Measurements from ENCODE around the gene CUEDC2.

CUEDC2 gene

GRCh38 chr10:102398172-102399020, 34.0 kb downstream of the CUEDC2 start:
- TF ChIP-seq, protein P1, sequence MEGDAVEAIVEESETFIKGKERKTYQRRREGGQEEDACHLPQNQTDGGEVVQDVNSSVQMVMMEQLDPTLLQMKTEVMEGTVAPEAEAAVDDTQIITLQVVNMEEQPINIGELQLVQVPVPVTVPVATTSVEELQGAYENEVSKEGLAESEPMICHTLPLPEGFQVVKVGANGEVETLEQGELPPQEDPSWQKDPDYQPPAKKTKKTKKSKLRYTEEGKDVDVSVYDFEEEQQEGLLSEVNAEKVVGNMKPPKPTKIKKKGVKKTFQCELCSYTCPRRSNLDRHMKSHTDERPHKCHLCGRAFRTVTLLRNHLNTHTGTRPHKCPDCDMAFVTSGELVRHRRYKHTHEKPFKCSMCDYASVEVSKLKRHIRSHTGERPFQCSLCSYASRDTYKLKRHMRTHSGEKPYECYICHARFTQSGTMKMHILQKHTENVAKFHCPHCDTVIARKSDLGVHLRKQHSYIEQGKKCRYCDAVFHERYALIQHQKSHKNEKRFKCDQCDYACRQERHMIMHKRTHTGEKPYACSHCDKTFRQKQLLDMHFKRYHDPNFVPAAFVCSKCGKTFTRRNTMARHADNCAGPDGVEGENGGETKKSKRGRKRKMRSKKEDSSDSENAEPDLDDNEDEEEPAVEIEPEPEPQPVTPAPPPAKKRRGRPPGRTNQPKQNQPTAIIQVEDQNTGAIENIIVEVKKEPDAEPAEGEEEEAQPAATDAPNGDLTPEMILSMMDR (IDR thresholded peaks at IDR 0.05): no peak
- peaks cover 8% of the 10 kb centered on the region for H3K4me1 ChIP-seq
- H3K9me3 ChIP-seq (ENCODE audit: control insufficient read depth, low read length): no peaks in the 10 kb centered on the region
- no peak overlapping the region for H3K27ac ChIP-seq
- no peak overlapping the region for H2AFZ ChIP-seq
- no peak overlapping the region for H3K4me3 ChIP-seq (ENCODE audit: low read depth, low read length)
- no peak overlapping the region for H3K9ac ChIP-seq
- H3K27me3 ChIP-seq (ENCODE audit: control insufficient read depth, insufficient read depth, low read length): no peaks in the 10 kb centered on the region
- no peaks in the 10 kb centered on the region for H3K36me3 ChIP-seq (ENCODE audit: control insufficient read depth, insufficient read depth, low read length)
- H3K79me2 ChIP-seq: no peaks in the 10 kb centered on the region
- no peak overlapping the region for H3K4me2 ChIP-seq (ENCODE audit: low read length)

GRCh38 chr10:102397222-102398171, 34.9 kb downstream of the CUEDC2 start:
- H3K9me3 ChIP-seq (ENCODE audit: control insufficient read depth, low read length): no peaks in the 10 kb centered on the region
- H3K4me1 ChIP-seq: peaks cover 8% of the 10 kb centered on the region
- no peaks in the 10 kb centered on the region for H3K36me3 ChIP-seq (ENCODE audit: control insufficient read depth, insufficient read depth, low read length)
- TF ChIP-seq, protein P1 (IDR thresholded peaks at IDR 0.05): no peak
- no peak overlapping the region for H3K4me3 ChIP-seq (ENCODE audit: low read depth, low read length)
- H3K27me3 ChIP-seq (ENCODE audit: control insufficient read depth, insufficient read depth, low read length): no peaks in the 10 kb centered on the region
- no peaks in the 10 kb centered on the region for H3K79me2 ChIP-seq
- no peak overlapping the region for H3K27ac ChIP-seq
- H2AFZ ChIP-seq: no peak overlapping the region
- no peak overlapping the region for H3K4me2 ChIP-seq (ENCODE audit: low read length)
- H3K9ac ChIP-seq: no peak overlapping the region

DNA sequence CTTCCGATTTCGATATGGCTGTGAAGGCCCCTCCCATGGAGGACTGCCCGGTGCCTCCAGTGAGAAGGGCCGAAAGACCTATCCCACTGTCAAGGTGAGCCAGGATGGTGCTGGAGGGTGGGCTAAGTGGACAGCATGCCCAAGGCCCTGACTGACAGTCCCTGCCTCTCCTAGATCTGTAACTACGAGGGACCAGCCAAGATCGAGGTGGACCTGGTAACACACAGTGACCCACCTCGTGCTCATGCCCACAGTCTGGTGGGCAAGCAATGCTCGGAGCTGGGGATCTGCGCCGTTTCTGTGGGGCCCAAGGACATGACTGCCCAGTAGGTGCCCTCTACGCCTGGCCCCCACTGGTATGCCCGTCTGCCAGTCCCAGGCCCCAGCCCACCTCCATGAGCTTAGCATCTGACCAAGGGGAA, 35.6 kb downstream of the CUEDC2 start:
- TF ChIP-seq, protein P1 (IDR thresholded peaks at IDR 0.05): no peak
- H2AFZ ChIP-seq: no peak overlapping the region
- H3K9me3 ChIP-seq (ENCODE audit: control insufficient read depth, low read length): no peaks in the 10 kb centered on the region
- no peak overlapping the region for H3K4me2 ChIP-seq (ENCODE audit: low read length)
- no peak overlapping the region for H3K27ac ChIP-seq
- no peaks in the 10 kb centered on the region for H3K27me3 ChIP-seq (ENCODE audit: control insufficient read depth, insufficient read depth, low read length)
- H3K36me3 ChIP-seq (ENCODE audit: control insufficient read depth, insufficient read depth, low read length): no peaks in the 10 kb centered on the region
- H3K9ac ChIP-seq: no peak overlapping the region
- H3K79me2 ChIP-seq: no peaks in the 10 kb centered on the region
- H3K4me3 ChIP-seq (ENCODE audit: low read depth, low read length): peak overlapping the region; percentile 69
- H3K4me1 ChIP-seq: peaks cover 8% of the 10 kb centered on the region

DNA sequence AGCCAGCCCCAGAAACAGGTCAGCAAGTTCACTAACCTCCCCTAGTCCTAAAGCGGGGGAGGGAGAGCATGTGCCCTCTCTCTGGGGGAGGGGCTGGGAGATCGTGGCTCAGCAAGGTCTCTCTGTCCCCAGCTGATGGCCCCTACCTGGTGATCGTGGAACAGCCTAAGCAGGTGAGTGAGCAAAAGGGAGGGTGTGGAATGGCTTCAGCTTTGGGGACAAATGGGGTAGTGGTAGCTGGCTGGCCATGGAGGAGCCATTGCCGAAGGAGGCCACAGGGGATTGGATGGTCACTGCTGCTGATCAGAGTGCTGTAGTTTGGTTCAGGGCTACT, 36.1 kb downstream of the CUEDC2 start:
- Histone ChIP-seq H3K9me3 (ENCODE audit: control insufficient read depth, low read length) (no peaks in the 10 kb centered on the region), H3K4me3 (ENCODE audit: low read depth, low read length) (peak overlapping the region; percentile 69), H3K9ac (no peak overlapping the region), H3K4me2 (ENCODE audit: low read length) (peak overlapping the region; percentile 89), H3K4me1 (peaks cover 8% of the 10 kb centered on the region), H3K27me3 (ENCODE audit: control insufficient read depth, insufficient read depth, low read length) (no peaks in the 10 kb centered on the region), H3K79me2 (no peaks in the 10 kb centered on the region), H3K36me3 (ENCODE audit: control insufficient read depth, insufficient read depth, low read length) (no peaks in the 10 kb centered on the region), H3K27ac (peak overlapping the region; percentile 81), H2AFZ (no peak overlapping the region)
- TF ChIP-seq, protein P1 (IDR thresholded peaks at IDR 0.05): no peak

All from parathyroid adenoma (tissue), 2 donors.